GM23248 (cell line): ENCODE data around the gene SRC.

Experiments
- EZH2 ChIP-seq: fragments of 200-600 bp; sonication (generic); IDR thresholded peaks from 2 replicates; pipeline ENCODE4 v1.6.1; 2018; ENCODE audit warnings: antibody characterized with exemption, mild to moderate bottlenecking; ENCODE audit not compliant: insufficient read depth, poor library complexity, severe bottlenecking
- EZH2phosphoT487 ChIP-seq: fragments of 200-600 bp; sonication (generic); IDR thresholded peaks from 2 replicates; pipeline ENCODE4 v1.6.1; 2018; ENCODE audit warnings: antibody characterized with exemption, moderate library complexity, mild to moderate bottlenecking, low read depth; ENCODE audit not compliant: insufficient read depth

DNA sequence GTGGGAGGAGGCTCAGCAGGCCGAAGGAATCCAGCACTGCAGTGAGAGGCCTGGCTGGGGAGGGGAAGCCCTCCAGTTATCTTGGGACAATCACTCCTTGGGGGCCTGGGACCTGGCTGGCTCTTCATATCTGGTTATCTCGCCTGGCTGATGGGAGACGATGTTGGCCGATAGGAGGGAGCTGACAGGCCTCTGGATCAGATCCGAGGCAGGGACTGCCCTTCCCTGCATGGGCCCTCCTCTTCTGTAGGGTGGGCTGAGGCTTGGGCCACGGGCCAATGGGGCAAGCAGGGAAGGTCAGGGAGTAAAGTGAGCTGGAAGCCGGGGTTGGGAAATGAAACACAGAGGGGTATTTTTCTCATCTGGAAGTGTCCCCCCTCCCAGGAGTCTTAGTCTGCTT is 31.3 kb upstream of the SRC start:
- TF ChIP-seq EZH2, result no peak
- TF ChIP-seq EZH2phosphoT487, result no peak
